Heart left ventricle (tissue), 16 donors: ENCODE results near the gene TBX4. TPM values are rescaled to one million over a fixed set of nuclear protein-coding genes. Genes with fewer than 3 reads are reported as not detected.

Experiments used
- ATAC-seq, 4 donors: fragments of 200-7000 bp; cut with Tn5 transposase; one replicate each; pipeline ENCODE4 v1.9.1; 2020 to 2022; ENCODE audit warnings: moderate library complexity in 4 of 4, mild to moderate bottlenecking in 3 of 4, moderate number of reproducible peaks in 1 of 4
- DNase-seq, 5 donors: peaks; one replicate each; pipeline ENCODE4 v3.0.0-alpha.2; 2020
- H3K27ac ChIP-seq, 12 donors: fragments of 200-600 bp; sonication (generic) in 4 of 12; one replicate each; pipeline versions ENCODE4 v1.5.0 to v1.8.0; 2016 to 2022; ENCODE audit warnings: mild to moderate bottlenecking in 2 of 12
- H3K27me3 ChIP-seq, 9 donors: fragments of 200-600 bp; sonication (generic) in 2 of 9; one replicate each; pipeline versions ENCODE4 v1.5.1 to v1.8.0; 2016 to 2022; ENCODE audit warnings: mild to moderate bottlenecking in 3 of 9
- H3K36me3 ChIP-seq, 9 donors: fragments of 200-600 bp; sonication (generic) in 2 of 9; one replicate each; pipeline versions ENCODE4 v1.5.0 to v1.8.0; 2018 to 2022; ENCODE audit warnings: mild to moderate bottlenecking in 2 of 9
- H3K4me1 ChIP-seq, 12 donors: fragments of 200-600 bp; sonication (generic) in 4 of 12; one replicate each; pipeline versions ENCODE4 v1.5.0 to v1.8.0; 2016 to 2022; ENCODE audit warnings: mild to moderate bottlenecking in 3 of 12
- H3K4me3 ChIP-seq, 12 donors: fragments of 200-600 bp; sonication (generic) in 4 of 12; one replicate each; pipeline versions ENCODE4 v1.5.0 to v1.8.0; 2017 to 2022; ENCODE audit warnings: mild to moderate bottlenecking in 9 of 12, moderate library complexity in 4 of 12
- H3K9me3 ChIP-seq, 12 donors: fragments of 200-600 bp; sonication (generic) in 4 of 12; one replicate each; pipeline versions ENCODE4 v1.5.0 to v1.8.0; 2016 to 2022; ENCODE audit warnings: mild to moderate bottlenecking in 1 of 12
- POLR2A ChIP-seq, 2 donors: fragments of 450-650 bp; IDR thresholded peaks; one replicate each; pipeline ENCODE4 v1.6.1; 2017; ENCODE audit warnings: antibody characterized with exemption in 2 of 2, mild to moderate bottlenecking in 2 of 2, moderate library complexity in 2 of 2
- WGBS, 4 donors: extraction: QIAGEN DNeasy Blood & Tissue Kit in 2 of 4; methylation state at CpG; one replicate each; pipeline versions ENCODE4 v1.1.5 to v1.1.7; 2013 to 2018; 5-methylcytosine and 5-hydroxymethylcytosine counted together
- intact Hi-C, 10 donors: fragments of 100-400 bp; cut with DNase I; formaldehyde crosslinking; loops; one replicate each; pipeline versions ENCODE4 v1.11.1 to v1.14.2; 2022
- polyA plus RNA-seq, 2 donors: library from polyadenylated mRNA; stranded (reverse); fragments of 200-250 nt; gene quantifications; one replicate each; pipeline ENCODE4 v1.2.3, GENCODE V29; 2013
- total RNA-seq, 9 donors: library from RNA; depleted of rRNA in 2 of 9; stranded (reverse); fragments of >200 nt in 2 of 9; fragmentation: NEBNext Ultra II Directional in 3 of 9; extraction: Animal tissue kit (Norgen Biotek cat#: 25700) in 3 of 9; gene quantifications; one replicate each; pipeline versions ENCODE4 v1.1.0 to v1.2.4, GENCODE V29; 2016 to 2023
- TF ChIP-seq, protein P1 (sequence below), 12 donors: fragments of 200-600 bp; sonication (generic) in 4 of 12; IDR thresholded peaks; one replicate each; pipeline versions ENCODE4 v1.5.0 to v1.8.0; 2018 to 2022; ENCODE audit warnings: antibody characterized with exemption in 12 of 12, mild to moderate bottlenecking in 5 of 12
- donor health status: ischemic (EF 13 %, LVEDD 7.1; RV severe dilation, severe dysfunction).
- donor health status: healthy with polysubstance abuse.
- donor health status: DM: no; HTN: yes; CAD: no.
- donor health status: DM: no; HTN: no; CAD: no.
- donor health status: ischemic (EF 25% LVEDD 6.9; RV normal size, moderate dysfunction).
- donor health status: ischemic (EF 25% LVEDD 5.7; RV mildly dilated, moderate dysfunction).
- donor health status: healthy.
- donor health status: DM: yes; HTN: yes; CAD: no.
- donor health status: ischemic (EF 35%, LVEDD 5.7; RV mildly dilated, moderate dysfunction).
- donor health status: nonischemic (EF 11% LVEDD 7.7; RV severe dilation, severe dysfunction).
- donor health status: DM: yes; HTN: yes; CAD: no.
- donor health status: PGD.
- donor health status: ischemic (EF 29% LVEDD 5.4; RV normal size, mild dysfunction).
- donor health status: nonischemic (EF 23%, LVEDD 6.1; RV moderate dilation, normal function).

TBX4 gene
- total and polyA plus RNA-seq, 11 donors: 0.07 to 0.29 (median 0.10) TPM; not detected in 7

DNA sequence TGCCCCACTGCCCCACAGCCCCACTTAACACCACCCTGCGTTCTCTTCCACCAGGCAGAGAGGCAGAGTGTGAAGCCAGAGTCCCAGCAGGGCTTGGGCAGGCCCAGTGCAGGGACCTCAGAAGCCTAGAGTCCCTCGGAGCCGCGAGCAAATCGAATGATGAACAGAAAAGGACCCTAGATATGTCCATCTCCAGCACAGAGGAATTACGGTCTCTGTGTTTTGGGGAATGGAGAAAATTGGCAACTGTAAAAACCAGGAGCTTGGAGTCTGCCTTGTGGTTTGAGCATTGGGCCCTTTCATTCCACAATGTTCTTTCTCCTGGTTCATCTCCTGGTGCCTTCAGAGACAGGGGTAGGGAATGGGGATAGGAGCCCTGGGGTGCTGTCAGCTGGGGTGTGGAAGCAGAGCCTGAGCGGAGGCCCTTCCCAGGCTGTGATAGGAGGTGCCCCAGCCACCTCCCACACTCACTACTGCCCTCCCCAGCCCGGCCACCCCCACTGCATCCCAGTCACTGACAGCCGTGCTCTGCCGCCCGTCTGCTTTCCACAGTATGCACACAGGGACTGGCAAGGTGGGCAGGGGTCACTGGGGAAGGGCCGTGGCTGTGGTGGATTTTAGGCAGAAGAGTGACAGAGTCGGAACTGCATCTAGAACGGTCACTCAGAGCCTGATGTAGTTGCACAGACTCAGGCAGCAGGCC lies 26.7 kb downstream of the TBX4 start:
- H3K36me3 ChIP-seq: no peaks in the 10 kb centered on the region
- ATAC-seq: no peak
- DNase-seq: peak in 1 of 5 donors; percentile 18
- intact Hi-C loops: no loop called here
- H3K27me3 ChIP-seq: peaks cover 0 to 40% (median 11%) of the 10 kb centered on the region in 9 donors
- 78 to 84% (median 81%) methylated on average over 13 to 14 of the region's 14 CpGs for WGBS, 4 donors
- no peaks in the 10 kb centered on the region for H3K9me3 ChIP-seq
- peaks cover 0 to 3% (median 0%) of the 10 kb centered on the region in 12 donors for H3K4me1 ChIP-seq
- no peak overlapping the region for H3K27ac ChIP-seq
- TF ChIP-seq, protein P1, sequence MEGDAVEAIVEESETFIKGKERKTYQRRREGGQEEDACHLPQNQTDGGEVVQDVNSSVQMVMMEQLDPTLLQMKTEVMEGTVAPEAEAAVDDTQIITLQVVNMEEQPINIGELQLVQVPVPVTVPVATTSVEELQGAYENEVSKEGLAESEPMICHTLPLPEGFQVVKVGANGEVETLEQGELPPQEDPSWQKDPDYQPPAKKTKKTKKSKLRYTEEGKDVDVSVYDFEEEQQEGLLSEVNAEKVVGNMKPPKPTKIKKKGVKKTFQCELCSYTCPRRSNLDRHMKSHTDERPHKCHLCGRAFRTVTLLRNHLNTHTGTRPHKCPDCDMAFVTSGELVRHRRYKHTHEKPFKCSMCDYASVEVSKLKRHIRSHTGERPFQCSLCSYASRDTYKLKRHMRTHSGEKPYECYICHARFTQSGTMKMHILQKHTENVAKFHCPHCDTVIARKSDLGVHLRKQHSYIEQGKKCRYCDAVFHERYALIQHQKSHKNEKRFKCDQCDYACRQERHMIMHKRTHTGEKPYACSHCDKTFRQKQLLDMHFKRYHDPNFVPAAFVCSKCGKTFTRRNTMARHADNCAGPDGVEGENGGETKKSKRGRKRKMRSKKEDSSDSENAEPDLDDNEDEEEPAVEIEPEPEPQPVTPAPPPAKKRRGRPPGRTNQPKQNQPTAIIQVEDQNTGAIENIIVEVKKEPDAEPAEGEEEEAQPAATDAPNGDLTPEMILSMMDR (IDR thresholded peaks at IDR 0.05): no peak
- no peak for TF ChIP-seq POLR2A (IDR thresholded peaks at IDR 0.05)
- no peak overlapping the region for H3K4me3 ChIP-seq

DNA sequence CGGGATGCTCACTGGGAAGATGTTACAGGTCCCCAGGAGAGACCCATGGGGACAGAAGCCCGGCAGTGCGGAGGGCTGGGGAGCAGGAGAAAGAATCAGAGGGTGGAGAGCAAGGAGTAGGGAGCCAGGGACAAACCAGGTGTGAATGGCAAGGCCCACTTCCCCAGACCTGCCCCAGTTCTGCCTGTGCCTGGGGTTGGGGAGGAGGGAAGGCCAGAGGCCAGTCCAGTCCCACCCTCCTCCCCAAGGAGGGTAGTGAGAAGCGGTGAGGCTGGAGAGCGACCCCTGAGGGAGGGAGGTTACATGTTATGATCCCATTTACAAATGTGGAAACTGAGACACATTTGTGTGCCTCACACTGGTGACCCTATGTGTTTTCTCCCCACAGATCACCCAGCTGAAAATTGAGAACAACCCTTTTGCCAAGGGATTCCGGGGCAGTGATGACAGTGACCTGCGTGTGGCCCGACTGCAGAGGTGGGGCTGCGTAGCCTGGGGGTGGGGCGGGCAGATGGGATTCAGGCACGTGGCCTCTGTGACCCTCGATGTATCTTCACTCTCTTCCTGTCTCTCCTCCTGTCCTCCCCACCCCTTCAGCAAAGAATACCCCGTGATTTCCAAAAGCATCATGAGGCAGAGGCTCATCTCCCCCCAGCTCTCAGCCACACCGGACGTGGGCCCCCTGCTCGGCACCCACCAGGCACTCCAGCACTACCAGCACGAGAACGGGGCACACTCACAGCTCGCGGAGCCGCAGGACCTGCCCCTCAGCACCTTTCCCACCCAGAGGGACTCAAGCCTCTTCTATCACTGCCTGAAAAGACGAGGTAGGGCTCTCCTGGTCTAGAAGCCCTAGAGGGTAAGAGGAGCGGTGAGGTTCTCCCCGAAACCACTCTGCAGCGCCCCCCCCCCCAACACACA lies 27.5 kb downstream of the TBX4 start:
- WGBS, 4 donors: 80 to 85% (median 81%) methylated on average over 24 to 25 of the region's 25 CpGs
- Histone ChIP-seq H3K4me3 (no peak overlapping the region), H3K9me3 (no peaks in the 10 kb centered on the region), H3K36me3 (no peaks in the 10 kb centered on the region), H3K27ac (no peak overlapping the region), H3K27me3 (peaks cover 0 to 35% (median 11%) of the 10 kb centered on the region in 9 donors), H3K4me1 (peaks cover 0 to 3% (median 0%) of the 10 kb centered on the region in 12 donors)
- intact Hi-C loops: no loop called here
- ATAC-seq: no peak
- TF ChIP-seq, protein P1 (IDR thresholded peaks at IDR 0.05): no peak
- no peak for TF ChIP-seq POLR2A (IDR thresholded peaks at IDR 0.05)
- DNase-seq: peak in 1 of 5 donors; percentile 15

DNA sequence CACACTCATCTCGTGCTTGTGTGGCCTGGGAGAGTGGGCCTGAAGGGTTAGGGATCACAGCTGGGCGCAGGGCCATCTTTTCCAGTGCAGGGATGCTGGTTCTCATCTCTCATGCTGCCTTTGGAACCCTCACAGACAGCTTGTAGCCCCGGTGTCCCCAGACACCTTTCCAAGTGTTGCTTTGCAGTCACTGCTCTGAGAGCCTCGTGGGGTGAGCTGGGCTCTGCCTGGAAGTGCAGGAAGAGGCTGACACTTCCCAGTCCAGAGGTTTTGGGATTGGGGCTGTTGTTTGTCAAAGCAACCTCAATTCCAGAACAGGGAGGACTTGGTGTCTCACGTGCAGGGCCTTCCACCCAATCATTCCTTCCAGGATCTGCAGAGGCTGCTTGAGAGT lies 28.2 kb downstream of the TBX4 start:
- Histone ChIP-seq H3K27me3 (peaks cover 0 to 33% (median 11%) of the 10 kb centered on the region in 9 donors), H3K27ac (no peak overlapping the region), H3K4me1 (peaks cover 0 to 3% (median 0%) of the 10 kb centered on the region in 12 donors), H3K4me3 (no peak overlapping the region), H3K36me3 (no peaks in the 10 kb centered on the region), H3K9me3 (no peaks in the 10 kb centered on the region)
- WGBS, 4 donors: 59 to 77% (median 63%) methylated on average over 2 to 5 of the region's 5 CpGs
- no peak for TF ChIP-seq POLR2A (IDR thresholded peaks at IDR 0.05)
- TF ChIP-seq, protein P1 (IDR thresholded peaks at IDR 0.05): no peak
- intact Hi-C loops: no loop called here
- peak in 1 of 5 donors; percentile 1 for DNase-seq
- ATAC-seq: no peak

DNA sequence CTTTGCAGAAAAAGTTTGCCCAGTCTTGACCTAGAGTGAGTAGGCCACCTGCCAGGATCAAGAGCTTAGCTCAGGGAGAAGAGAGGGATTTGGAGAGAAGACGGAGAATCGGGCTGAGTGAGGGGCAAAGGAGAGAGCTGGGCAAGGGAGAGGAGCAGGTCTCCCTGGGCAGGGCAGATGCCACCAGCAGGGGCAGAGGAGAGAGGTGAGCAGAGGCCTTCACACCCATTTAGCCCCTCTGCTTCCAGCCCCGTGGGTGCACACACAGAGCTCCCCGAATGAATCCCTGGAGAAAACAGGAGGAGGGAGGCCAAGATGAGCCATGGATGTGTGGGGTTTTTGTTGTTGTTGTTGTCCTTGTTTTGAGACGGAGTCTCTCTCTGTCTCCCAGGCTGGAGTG lies 29.2 kb downstream of the TBX4 start:
- Histone ChIP-seq H3K27ac (no peak overlapping the region), H3K36me3 (no peaks in the 10 kb centered on the region), H3K9me3 (no peaks in the 10 kb centered on the region), H3K4me3 (no peak overlapping the region), H3K27me3 (peaks cover 0 to 31% (median 9%) of the 10 kb centered on the region in 9 donors), H3K4me1 (peaks cover 0 to 3% (median 0%) of the 10 kb centered on the region in 12 donors)
- WGBS, 4 donors: 82 to 90% (median 88%) methylated on average over 5 of the region's 5 CpGs
- peak in 1 of 5 donors; percentile 4 for DNase-seq
- no peak for ATAC-seq
- intact Hi-C loops: no loop called here
- TF ChIP-seq, protein P1 (IDR thresholded peaks at IDR 0.05): no peak
- no peak for TF ChIP-seq POLR2A (IDR thresholded peaks at IDR 0.05)
